HG03520 (cell line): ENCODE data around the gene KRT7.
"Not testable (repeated sequence)": the region's sequence is repeated elsewhere in the genome, so short reads cannot be mapped to it uniquely, and the experiment has no call there.

ENCODE experiments used
- ATAC-seq: cut with Tn5 transposase; IDR thresholded peaks from one replicate; pipeline ENCODE4 v1.9.1; 2021; ENCODE audit warnings: mild to moderate bottlenecking, moderate library complexity; ENCODE audit not compliant: unreplicated experiment

KRT7 gene

DNA sequence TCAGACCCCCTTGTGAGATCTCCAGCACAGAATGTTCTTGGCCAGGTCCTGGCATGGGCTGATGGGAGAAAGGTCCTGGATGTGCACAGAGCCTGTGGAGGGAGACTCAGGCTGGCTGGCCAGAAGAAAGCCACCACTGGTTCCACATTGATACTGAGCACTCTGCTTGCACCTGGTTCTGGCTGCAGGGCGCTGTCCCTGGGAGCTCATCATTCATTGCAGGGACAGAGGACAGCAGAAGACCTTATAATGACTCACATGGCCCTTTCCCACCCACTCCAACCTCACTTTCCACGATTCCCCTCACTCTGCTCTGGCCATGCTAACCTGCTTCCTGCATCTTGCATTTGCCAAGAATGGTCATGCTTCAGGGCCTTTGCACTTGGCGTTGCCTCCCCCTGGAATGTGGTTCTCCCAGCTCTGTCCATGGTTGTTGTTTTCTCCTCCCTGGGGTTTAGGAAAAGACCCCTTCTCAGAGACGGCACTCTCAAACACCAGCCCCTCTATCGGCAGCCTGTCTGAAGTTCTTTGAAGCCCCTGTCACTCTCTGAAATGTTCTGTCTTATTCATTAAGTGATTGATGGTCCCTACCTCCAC, 10.3 kb downstream of the KRT7 start:
- no peak for ATAC-seq

DNA sequence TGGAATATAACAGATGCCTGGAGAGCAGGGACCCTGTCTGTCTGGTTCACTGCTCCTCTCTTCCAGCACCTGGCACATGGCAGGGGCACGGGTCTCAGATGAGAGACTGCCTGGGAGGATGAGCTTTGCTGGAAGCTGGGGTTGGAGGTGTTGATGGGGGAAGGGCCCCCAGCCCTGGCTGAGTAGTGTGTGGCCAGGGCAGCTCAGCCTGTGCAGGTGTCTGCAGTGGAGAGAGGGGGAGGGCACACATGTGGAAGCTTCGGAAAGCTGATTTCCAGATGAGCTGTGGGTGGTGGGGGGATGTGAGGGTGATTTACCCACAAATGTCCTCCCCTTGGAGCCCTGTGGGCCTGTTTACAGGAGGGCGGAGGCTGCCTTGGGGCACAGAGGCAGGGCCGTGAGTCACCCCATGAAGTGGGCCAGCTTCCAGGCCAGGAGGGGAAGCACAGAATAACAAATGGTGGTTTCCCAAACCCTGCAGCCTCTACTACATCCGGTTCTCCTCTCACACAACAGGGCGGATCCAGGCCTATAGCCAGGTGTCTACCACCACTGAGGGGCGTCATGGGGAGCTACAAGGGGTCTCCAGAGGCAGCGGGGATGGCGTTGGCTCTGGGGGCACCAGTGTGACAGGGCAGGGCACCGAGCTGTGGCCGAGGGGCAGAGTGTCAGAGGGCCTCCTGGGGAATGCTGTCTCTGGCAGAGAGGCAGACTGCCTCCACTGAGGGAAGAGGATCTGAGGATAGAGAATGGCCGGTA, 11.0 kb downstream of the KRT7 start:
- ATAC-seq = peak; percentile 68

DNA sequence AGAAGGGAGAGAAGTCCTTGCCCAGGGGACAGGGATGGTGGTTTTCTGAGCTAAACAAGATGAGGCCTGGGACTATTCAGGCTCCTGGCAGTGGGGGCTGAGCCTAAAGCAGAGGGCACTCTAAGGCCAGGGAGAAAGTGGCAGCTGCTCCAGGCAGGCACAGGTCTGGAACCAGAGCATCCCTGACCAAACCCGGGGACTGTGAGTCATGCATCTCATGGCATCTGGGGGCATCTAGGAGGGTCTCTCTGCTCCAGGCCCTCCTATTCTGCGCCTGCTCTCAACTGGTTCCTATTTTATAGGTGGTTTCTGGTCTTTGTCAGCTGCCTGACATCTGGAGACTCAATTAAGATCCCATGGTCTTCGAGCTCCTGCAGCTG, 11.6 kb downstream of the KRT7 start:
- no peak for ATAC-seq

DNA sequence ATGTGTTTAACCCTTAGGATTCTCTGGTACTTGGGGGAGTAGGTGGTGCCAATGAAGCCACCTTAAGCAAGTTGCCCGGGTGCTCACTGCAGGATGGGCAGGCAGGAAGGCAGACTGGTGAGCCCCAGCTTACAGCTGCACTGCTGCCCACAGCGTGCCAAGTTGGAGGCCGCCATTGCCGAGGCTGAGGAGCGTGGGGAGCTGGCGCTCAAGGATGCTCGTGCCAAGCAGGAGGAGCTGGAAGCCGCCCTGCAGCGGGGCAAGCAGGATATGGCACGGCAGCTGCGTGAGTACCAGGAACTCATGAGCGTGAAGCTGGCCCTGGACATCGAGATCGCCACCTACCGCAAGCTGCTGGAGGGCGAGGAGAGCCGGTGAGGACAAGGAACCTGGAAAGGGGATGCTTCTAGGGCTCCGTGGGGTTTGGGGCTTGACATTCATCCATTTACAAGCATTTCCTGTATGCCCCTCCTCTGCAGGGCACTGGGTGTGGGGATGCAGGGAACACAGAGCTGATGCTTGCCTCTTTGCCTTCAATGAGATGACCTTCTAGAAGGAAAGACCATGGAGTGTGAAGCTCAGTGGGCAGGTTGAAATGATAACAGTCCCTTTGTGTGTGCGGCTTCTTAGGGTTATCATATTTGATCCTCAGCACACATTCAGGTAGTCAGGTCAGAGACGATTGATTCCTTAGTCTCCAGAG, 12.4 kb downstream of the KRT7 start:
- ATAC-seq = no peak

DNA sequence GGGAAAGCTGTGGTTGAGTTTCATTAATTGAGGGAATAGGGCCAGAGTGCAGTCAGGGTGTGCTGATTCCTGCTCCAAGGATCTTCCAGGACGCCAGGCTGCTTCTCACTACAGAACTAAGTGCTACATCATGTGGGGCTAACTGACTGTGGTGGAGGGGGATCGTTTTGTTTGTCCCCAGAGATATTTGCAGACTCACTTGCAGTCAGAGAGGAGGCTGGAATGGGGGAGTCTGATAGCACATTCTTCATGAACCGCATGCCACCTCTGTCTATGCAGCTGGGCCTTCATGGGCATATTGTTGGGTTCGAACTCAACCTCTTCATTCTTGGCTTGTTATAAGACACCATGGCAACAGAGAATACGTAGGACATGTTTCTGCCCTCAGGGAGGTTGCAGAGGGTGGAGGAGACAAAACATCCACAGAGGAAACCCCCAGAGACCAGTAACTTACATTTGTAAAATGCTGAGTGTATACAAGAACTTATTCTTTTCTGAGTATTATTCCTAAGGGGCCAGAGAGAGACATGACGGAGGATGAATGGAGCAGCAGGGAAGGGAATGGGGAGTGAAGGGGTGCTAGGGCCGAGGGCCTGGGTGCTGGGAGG, 13.0 kb downstream of the KRT7 start:
- ATAC-seq = no peak

DNA sequence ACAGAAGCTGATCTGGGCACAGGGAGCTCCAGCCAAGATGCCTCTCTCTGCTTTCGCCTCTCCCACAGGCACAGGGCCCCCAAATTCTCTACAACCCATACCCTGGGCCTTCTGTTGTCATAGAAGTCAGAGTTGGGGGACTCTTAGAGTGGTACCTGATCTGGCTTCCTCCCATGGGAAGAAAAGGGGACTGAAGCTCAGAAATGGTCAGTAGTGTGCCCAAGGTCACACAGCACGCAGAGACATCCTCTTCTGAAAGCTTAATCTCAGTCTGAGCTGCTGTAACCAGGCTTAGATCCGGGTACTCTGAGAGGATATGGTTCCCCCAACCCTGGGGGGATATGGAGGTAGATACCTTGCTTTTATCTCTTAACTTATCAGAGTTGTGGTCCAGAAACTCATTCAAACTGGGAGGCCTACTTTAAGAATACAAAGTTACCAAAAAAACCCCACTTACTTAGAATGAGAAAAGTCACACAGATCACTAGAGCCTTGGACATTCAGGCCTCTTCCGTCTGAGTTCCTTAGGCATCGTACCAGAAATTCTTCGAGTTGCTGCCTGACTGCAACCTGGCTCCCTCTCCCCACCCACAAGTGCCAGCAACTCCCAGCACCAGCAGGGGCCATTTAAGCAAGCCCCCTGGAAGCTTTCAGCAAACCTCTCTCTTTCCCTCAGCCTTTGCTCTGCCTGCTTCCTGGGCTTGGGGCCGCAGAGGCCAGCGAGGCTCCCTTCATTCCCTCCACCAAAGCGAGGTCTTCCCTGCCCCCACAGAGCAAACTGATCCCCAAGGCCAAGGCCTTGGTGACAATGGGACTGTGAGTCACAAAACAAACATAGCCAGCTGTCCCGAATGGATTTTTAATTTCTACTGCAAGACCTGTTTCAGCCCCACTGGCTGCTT, 13.9 kb downstream of the KRT7 start:
- no peak for ATAC-seq

DNA sequence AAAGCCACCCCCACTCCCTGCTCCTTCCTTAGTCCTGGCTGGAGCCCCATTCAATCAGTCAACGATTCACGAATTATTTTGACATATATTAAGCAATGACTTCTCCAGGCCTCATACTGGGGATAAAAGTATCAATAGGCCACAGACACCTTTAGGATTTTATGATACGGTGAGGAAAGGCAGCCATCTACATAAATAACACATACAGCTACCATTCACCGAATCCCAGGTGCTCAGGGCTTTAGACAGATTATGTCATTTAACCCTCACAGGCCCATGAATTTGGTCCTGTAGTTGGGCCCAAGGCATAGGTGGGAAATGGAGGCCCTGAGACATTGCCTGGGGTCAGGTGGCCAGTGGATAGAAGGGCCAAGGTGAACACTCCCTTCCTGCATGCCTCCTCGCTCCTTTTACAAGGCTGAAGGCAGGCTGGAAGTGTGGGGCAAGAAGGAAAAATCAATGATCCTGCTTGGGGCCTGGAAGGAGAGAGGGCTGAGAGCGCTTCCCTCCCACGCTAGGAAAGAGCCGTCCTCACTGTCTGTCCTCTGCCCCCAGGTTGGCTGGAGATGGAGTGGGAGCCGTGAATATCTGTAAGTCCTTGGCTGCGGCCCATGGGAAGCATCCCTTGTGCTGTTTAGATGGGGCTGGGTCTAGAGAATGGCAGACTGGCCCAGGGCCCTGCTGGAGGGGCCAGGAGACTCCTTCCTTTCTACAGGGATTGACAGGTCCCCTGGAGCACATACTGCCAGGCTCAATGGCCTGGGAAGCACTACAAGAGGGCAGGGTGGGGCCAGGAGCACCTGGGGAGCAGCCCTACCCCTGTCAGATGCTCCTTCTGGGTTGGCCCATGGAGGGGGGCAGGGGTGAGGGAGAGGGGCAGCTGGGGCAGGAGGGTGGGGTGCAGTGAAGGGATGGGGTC, 14.8 kb downstream of the KRT7 start:
- no peak for ATAC-seq

DNA sequence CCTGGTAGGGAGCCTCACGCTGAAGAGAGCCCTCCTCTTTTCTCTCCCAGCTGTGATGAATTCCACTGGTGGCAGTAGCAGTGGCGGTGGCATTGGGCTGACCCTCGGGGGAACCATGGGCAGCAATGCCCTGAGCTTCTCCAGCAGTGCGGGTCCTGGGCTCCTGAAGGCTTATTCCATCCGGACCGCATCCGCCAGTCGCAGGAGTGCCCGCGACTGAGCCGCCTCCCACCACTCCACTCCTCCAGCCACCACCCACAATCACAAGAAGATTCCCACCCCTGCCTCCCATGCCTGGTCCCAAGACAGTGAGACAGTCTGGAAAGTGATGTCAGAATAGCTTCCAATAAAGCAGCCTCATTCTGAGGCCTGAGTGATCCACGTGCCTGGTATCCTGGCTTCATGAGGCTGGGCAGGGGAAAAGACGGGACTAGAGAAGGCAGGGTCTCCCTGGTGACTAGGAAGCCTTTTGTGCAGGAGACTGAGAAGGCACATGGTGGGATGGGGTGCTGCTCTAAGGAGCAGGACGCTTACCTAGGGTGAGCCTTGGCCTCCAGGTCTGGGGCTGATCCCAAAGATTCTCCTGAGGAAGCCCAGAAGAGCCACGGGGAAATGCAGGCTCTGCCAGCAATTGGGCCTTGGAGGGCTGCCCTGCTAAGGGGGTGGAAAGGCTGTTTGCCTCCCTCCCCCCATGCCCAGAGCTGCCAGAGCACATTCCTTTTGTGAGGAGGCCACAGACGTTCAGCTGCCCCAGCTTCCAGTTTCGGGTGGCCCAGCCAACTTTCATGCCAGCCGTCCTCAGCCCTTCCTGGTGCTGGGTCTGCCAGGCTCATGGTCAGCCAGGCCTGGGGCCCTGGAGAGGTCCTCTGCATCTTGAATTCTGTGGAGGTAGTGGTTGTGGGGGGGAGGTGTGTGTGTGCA, 15.8 kb downstream of the KRT7 start:
- ATAC-seq = no peak

DNA sequence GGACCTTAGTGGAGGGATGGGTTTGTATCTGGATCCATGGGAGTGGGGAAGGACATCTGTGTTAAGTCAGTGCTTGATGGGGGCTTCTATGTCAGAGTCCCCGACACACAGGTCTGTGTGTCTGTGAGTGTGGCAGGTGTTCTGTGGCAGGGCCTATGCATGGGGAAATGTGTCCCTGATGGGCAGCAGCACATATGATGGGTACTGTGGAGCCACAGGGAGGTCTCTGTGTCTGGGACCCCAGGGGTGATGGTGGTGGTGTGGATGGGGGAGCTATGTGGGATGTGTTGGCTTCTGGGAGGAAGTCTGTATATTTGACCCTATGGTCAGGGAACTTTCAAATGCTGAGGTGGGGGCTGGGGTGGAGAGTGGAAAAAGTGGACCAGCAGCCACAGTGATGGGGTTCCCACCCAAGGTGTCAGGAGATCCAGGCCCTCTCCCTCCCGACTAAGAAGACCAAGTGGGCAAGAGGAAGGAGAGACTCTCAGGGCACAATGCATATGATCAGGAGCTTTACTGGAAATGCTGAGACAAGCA, 16.5 kb downstream of the KRT7 start:
- no peak for ATAC-seq

DNA sequence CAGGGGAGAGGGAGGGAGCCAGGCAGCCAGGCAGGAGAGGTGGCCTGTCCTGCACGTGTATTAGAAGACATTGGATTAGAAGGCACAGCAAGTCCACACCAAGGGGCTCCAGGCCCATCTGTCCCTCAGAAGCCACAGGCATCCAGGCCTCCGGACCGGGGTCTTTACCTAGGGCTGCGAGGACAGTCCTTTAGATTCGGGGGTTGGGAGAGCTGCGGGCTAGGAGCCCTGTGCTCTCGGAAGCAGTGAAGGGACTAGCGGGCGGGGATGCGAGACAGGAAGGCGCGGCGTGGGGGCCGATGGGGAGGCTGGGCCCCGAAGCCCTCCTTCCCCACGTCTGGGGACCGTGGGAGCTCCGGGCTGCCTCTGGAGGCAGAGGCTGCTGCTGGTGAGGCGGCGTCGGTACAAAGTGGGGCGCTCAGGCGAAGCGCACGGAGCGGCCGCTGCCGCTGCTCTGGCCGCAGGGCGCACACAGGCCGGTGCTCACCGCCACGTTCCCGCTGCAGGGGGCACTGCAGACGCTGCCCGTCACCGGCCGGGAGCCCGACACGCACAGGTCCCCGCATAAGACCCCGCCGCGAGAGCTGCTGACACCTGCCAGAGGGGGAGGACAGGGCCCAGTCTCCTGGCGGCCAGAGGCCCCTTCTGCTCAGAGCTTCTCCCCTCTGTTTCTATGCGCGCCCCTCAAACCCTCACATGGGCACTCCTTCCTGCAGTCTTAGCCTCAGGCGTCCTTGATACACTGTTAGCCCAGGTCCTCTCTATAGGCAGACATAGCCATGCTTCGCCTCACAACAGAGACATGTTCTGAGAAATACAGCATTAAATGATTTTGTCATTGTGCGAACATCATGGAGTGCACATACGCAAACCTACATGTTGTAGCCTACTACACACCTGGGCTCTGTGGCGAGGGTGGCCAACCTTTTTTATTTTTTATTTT, 17.3 kb downstream of the KRT7 start:
- no peak for ATAC-seq

DNA sequence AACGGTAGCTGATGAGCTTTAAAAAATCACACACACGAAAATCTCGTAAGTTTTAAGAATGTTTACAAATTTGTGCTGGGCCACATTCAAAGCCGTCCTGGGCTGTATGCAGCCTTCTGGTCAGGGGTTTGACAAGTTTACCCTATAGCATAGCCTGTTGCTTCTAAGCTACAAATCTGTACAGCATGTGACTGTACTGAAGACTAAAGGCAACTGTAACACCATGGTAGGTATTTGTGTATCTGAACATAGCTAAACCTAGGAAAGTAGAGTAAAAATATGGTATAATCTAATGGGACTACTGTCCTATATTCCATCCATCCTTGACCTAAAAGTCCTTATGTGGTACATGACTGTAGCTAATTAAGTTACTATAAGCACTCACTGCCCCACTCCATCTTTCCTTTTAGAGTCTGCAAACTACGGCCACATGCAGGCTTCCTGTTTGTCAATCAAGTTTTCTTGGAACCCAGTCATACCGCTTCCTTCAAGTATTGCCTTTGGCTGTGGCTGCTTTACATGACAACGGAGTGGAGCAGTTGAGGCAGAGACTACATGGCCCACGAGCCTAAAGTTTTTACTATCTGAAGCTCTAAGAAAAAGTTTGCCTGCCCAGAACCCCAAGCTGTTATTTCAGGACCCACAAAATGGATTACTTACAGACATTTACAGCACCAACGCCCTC, 18.5 kb downstream of the KRT7 start:
- no peak for ATAC-seq

DNA sequence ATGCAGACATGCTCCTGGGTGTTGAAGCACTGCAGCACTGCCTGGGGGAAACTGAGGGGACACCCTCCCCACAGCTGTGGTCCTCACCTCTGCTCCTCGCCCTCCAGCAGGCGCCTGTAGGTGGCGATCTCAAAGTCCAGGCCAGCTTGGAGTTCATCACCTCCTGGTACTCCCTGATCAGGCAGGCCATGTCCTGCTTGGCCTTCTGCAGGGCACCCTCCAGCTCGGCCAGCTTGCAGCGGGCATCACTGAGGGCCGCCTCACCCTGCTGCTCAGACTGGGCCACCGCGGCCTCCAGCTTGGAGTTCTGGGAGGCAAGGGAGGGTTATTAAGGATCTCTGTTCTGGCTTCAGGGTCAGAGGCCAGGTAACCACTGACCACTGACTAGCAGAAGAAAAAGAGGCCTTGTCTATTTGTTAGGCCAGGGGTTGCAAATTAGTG, 19.2 kb downstream of the KRT7 start:
- not testable (repeated sequence) for ATAC-seq

DNA sequence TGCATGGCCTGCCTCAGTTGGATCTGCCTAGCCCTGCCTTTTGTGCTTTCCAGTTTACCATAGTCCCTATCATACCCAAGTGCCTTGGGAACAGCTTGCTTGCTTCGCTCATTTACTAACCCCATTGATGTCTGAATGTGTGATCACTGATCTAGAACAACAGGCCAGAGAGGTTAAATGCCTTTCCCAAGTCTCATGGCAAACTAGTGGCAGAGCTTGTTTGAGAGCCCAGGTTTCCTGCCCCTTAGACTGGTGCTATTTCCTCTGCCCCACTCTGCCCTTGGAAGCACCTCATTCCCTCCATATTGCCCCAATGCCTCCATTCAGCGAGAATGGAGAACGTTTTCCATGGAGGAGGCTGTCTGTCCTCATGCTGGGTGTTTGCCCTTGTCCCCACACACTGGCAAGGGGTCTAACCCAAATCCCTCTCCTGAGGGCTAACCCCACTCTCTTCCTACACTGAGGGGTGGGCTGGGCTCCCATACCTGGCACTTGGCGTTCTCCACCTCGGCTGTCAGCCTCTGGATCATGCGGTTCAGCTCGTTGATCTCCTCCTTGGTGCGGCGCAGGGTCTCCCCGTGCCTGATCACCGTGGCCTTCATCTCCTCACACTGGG, 19.8 kb downstream of the KRT7 start:
- no peak for ATAC-seq

DNA sequence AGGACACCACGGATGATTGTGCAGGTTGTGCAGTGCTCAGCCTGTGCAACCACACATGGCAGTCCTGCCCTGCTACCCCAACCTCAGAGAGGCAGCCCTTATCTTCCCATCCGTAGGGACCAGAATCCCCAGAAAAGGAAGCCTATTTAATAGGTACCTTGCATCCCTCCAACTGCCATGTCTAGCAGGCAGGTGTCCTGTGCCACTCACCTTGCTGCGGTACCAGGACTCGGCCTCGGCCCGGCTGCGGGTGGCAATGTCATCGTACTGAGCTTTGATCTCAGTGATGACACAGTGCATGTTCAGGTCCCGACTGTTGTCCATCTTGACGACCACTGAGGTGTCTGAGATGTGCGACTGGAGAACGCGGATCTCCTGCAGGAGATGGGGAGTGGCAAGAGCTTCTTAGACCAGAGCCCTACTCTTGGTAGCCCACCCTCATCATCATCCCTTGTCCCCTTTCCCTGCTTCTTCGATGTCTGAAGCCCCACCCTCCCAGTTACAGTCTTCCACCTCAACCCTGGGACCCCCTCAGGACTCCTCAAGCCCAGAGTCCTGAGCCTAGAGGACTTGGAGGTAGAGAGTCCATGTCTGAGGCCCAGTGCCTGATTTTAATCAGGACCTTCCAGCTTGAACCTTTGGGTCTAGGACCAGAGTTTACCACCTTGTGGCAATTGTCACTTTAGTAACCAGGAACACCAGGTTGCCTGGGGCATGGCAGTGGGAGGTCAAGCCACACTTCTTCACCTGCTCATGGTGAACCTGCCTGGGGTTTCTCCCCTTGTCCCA, 20.5 kb downstream of the KRT7 start:
- no peak for ATAC-seq

DNA sequence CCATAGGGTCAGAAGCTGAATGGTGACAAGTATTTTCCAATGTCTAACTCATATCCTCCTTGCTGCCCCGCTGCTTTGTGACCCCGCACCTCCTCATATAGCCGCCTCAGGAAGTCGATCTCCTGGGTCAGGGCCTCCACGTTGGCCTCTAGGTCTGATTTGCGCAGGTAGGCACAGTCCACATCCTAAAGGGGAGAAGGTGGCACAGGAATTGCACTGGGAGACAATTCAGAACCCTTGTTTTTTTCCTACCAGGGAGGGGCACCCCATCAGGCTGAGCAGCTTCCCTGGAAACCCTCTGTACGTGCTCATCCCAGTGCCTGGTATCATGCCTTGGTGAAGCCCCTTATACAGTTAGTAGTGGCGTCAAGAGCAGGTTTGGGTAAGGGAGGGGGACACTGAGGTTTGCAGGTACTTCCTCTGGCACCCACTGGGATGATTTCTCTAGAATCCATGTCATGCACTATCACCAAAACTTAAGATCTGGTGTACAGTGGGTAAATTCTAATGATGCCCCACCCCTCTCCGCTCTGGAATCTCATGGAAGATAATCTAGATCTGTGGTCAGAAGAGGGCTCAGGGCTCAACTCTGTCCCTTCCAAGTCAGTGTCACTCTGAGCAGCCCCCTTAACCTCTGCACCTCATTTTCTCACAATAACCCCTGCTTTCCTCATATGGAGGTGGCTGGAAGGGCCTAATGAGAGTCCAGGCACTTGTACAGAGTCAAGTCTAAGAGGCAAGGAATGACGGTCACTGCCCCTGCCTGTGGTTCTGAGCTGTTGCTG, 21.3 kb downstream of the KRT7 start:
- no peak for ATAC-seq
